Stimulated activated CD4-positive, alpha-beta T cell treated with anti-CD3 and anti-CD28 coated beads, Interleukin-15, amount 100 ng/mL, for 1 hour (primary cell): Measurements from ENCODE around the gene TANGO2.

ENCODE experiments used
- DNase-seq, 2 donors: peaks; one replicate each; pipeline ENCODE4 v3.0.0-alpha.2; 2020; ENCODE audit warnings: low read depth in 1 of 2, low spot score in 1 of 2

Gene TANGO2

GRCh38 chr22:20083891-20084546, 63.1 kb downstream of the TANGO2 start:
- DNase-seq, result no peak

DNA sequence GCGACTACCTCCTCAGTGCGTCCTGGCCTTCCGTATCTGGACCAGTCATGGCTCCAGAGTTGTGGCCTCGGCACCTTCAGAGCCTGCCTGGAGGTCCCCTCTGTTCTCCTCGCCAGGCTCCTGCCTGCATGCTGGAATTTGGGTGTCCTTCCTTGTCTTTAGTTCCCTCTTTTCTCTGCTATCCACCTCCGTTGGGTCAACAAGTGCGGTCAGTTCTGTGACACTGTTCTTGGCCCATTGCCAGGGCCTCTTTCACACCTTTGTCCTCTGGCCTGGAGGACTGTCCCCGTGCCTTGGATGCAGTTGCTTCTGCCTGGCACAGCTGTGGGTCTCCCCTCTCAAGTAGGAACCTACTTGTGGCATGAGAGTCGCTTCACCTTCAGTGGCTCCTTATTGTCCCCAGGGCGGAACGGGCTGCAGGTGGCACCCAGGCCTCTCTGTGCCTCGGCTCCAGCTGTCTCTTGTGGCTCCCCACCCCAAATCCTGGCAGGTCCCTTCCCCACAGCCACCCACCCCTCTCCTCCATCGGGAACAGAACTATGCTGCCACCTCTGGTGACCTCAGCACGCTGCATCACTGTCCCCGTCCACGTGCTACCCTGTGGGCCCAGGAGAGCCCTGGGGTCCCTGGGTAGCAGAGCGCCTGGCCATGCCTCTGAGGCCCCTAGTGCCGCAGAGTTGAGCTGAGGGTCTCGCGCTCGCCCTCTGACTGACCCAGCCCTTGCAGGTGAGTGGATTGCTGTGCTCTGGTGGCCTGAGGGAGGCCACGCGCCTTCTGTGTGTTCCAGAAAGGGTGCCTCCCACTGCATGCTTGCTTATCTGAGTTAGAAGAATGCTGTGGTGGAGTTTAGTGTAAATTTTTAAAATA, 63.9 kb downstream of the TANGO2 start:
- no peak for DNase-seq

DNA sequence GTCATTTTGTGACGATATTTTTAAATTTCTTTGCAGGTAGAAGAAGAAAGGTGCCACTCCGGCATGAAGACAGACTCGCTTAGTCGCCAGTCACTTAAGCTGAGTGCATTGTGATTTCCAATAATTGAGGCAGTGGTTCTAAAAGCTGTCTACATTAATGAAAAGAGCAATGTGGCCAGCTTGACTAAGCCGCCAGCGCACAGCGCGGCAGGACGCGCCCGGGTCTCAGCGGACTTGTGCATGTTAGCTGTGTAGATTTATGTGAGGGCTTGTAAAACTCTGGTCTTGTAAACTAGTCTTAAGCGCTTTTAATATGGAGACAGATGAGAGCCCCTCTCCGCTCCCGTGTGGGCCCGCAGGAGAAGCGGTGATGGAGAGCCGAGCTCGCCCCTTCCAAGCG, 64.7 kb downstream of the TANGO2 start:
- no peak for DNase-seq

DNA sequence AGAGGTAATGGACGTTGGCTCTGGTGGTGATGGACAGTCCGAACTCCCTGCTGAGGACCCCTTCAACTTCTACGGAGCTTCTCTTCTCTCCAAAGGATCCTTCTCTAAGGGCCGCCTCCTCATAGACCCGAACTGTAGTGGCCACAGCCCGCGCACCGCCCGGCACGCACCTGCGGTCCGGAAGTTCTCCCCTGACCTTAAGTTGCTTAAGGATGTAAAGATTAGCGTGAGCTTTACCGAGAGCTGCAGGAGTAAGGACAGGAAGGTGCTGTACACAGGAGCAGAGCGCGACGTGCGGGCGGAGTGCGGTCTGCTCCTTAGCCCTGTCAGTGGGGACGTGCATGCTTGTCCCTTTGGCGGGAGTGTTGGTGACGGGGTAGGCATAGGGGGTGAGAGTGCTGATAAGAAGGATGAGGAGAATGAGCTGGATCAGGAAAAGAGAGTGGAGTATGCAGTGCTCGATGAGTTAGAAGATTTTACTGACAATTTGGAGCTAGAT, 65.2 kb downstream of the TANGO2 start:
- DNase-seq, result no peak

DNA sequence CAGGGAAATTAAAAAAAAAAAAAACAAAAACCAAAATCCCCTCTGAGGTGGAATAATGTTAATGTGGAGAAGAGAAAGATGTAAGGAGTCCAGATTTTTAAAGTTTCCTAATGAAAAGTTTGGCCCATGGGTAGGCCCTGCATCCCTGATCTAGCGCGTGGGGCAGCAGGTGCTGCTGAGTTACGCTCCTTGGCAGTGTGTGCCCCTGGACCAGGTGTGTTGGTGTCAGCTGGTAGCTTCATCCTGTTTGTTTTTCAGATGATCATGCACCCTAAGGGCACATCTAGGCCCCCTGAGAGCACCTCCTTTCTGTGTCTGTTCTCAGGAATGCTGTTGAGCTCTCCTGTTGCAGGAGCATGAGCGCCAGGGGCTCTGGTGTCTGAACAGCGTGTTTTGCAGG, 65.9 kb downstream of the TANGO2 start:
- no peak for DNase-seq

- DNase-seq, result no peak
These were observed 66.7 kb downstream of the TANGO2 start for GRCh38 chr22:20087319-20088262.

GRCh38 chr22:20088263-20088648, 67.3 kb downstream of the TANGO2 start:
- DNase-seq, result no peak

DNA sequence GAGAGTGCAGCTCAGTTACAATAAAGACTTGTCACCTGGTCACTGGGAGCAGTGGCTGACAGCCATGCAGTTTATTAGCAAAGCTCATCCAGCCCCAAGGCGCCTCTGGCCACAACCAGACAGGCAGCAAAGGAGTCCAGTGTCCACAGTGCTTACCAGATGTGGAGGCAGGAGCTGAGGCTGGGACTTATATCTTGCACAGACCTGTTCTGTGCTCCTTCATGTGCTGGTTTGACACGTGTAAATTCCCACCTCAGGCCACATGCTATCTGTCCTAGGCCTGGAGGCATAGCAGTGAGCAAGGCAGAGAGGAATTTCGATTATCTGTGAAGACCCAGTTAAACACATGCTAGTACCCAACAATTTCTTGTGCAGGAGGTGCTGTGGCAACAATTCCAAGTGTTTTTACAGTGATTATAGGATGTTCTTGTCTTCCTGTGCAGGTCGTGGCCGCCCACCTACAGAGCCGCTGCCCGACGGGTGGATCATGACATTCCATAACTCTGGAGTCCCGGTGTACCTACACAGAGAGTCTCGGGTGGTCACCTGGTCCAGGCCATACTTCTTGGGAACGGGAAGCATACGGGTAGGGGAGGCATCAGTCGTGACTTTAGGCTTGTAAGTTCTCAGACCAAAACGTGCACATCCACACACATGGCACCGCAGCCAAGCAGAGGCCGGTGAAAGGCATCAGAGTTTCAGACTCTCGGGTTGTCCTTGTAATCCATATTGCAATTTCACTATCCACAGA, 68.5 kb downstream of the TANGO2 start:
- no peak for DNase-seq

- DNase-seq, result no peak
These were observed 69.2 kb downstream of the TANGO2 start for GRCh38 chr22:20089977-20090729.

GRCh38 chr22:20090730-20091240, 69.9 kb downstream of the TANGO2 start:
- no peak for DNase-seq

GRCh38 chr22:20091690-20092476, 71.0 kb downstream of the TANGO2 start:
- no peak for DNase-seq

DNA sequence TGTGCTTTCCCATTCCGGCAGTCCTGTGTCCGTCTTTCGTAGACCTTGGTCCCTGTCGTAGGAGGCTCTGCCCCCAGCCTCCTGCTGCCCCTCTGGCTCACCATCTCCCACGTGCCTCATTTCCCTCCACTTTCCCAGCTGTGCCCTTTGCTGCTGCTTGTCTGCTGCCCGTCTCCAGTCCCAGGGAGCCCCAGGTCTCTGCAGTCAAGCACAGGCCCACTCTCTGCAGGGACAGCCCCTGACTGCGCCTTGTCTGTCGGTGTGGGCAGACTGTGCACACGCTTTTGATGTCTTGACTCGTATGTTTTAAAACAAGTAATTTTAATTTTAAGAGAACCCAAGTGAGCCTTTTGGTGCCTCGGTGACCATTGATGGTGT, 71.6 kb downstream of the TANGO2 start:
- DNase-seq, result no peak

DNA sequence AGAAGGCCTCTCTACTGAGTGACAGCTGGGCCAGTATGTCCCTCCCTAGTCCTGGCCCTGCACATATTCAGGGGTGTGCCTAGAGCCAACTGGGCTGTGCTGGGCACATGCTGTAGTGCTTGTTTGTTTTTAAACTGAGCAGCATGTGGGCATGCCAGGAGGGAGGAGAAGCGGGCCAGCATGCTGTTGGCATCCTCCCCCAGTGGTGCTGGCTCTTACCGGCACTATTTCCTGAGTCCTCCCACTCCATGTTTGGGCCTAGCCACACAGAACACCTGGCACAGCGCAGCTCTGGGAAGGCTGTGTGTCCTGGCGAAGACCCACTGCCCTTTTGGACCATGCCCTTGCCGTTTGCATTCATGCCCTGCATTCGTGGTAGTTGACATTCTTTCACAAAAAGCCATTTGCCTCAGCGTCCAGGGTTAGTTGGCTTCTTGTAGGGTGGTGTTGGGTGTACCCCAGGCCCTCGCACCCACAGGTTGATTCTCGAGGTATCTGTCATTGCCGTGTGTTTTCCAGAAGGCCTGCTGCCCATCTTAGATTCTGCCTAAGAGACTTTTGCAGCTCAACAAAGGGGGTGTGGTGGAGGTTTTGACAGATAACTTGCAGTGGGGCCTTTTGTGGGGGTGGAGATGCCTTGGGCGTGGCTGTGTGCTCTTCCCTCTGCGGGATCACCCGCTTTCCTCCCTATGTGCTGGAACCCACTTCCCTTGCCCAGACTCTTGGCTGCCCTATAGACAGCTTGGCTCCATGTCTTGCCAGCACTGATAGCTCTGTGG, 72.7 kb downstream of the TANGO2 start:
- DNase-seq, result no peak

DNA sequence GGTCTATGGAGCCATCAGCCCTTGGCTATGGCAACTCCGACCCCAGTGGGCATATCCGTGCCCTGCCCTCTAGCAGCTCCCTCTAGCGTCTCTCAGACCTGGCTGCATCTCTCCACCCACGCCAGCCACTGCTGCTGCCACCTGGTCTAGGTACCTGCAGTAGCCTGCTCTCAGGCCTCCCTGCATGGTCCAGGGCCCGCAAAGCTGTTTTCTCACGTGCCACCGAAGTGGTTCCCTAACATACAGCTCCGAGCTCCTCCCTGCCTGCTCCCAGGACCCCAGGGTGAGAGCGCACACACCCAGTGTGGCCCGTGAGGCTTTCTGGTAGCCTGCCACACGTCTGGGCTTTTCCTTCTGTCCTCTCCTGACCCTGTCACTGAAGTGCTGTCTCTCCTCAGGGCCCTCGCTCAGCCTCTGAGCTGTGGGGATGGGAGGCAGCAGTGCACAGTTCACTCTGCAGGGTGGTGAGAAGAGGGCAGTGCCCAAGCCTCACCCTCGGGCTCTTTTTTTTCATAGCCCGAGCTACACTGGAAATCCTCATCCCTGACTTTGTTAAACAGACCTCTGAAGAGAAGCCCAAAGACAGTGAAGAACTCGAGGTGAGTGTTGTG, 73.4 kb downstream of the TANGO2 start:
- no peak for DNase-seq

GRCh38 chr22:20095521-20095920, 74.6 kb downstream of the TANGO2 start:
- DNase-seq, result no peak

DNA sequence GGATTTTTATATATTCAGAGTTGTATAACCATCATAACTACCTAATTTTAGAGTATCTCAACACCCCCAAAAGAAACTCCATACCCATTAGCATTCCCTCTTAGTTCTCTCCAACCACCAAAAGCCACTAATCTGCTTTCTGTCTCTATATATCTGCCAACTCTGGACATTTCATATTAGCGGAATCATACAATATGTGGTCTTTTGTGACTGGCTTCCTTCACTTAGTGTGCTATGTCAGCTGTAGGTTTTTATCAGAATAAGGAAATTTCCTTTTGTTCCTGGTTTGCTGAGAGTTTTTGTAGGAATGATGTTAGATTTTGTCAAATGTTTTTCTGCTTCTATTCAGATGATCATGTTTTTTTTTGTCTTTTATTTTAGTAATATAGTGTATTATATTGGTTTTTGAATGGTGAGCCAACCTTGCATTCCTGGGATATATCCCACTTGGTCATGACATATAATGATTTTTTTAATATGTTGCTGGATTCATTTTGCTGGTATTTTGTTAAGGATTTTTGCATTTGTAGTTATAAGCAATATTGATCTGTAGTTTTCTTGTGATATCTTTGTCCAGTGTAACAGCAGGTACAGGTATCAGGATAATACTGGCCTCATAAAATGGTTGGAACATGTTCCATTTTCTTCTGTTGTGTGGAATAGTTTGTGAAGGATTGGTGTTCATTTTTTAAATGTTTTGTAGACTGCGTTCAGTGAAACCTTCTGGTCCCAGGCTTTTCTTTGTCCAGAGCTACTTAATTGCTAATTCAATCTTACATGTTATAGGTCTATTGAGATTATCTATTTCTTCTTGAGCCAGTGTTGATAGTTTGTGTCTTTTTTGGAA, 75.9 kb downstream of the TANGO2 start:
- no peak for DNase-seq
